ENCODE results near the gene PSG11. TPM values are rescaled to one million over a fixed set of nuclear protein-coding genes. Genes with fewer than 3 reads are reported as not detected.
"Not testable (repeated sequence)": the region's sequence is repeated elsewhere in the genome, so short reads cannot be mapped to it uniquely, and the experiment has no call there.

The PSG11 gene
- total and polyA plus RNA-seq, 11 donors, result not detected

DNA sequence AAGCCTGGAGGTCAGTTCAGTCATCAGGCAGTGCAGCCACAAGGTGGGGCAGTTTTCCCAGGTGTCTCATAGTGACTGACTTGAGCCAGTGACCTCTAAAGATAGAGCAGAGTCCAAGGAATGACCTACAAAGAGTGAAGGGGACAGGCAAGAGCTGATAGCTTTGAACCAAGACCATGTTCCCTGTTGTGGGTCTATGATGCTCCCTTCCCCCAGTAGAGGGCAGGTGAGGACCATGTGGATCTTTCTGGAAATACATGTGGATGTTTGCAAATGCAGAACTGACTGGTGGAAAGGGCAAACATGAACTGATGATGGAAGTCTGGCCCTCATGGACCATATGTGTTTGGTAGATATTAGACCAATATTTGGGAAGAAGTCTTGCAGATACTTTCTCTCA is 6.7 kb downstream of the PSG11 start:
- H3K4me1 ChIP-seq; H3K27ac ChIP-seq; H3K9me3 ChIP-seq; H3K27me3 ChIP-seq; intact Hi-C loops (cut with DNase I); H3K4me3 ChIP-seq; H3K36me3 ChIP-seq; DNase-seq; ATAC-seq: not testable (repeated sequence)
- TF ChIP-seq, protein P1, sequence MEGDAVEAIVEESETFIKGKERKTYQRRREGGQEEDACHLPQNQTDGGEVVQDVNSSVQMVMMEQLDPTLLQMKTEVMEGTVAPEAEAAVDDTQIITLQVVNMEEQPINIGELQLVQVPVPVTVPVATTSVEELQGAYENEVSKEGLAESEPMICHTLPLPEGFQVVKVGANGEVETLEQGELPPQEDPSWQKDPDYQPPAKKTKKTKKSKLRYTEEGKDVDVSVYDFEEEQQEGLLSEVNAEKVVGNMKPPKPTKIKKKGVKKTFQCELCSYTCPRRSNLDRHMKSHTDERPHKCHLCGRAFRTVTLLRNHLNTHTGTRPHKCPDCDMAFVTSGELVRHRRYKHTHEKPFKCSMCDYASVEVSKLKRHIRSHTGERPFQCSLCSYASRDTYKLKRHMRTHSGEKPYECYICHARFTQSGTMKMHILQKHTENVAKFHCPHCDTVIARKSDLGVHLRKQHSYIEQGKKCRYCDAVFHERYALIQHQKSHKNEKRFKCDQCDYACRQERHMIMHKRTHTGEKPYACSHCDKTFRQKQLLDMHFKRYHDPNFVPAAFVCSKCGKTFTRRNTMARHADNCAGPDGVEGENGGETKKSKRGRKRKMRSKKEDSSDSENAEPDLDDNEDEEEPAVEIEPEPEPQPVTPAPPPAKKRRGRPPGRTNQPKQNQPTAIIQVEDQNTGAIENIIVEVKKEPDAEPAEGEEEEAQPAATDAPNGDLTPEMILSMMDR (IDR thresholded peaks at IDR 0.05), result peak in 2 of 12 donors; percentile 6 to 9

DNA sequence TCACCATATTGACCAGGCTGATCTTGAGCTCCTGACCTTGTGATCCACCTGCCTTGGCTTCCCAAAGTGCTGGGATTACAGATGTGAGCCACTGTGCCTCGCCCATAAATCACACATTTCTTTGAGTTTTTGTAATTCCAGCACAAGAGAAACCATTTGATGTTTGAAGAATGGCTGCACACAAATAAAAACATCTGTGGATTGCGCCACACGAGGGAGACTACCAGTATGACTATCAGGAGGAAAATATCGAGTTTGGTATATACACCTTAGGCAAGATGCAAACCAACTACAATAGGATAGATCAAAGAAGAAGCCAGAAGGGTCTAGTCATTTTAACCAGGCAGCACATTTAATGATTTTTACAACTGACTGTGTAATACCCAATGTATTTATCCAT is 20.4 kb downstream of the PSG11 start:
- ATAC-seq; H3K4me3 ChIP-seq; DNase-seq; intact Hi-C loops (cut with DNase I); H3K9me3 ChIP-seq; H3K27me3 ChIP-seq; H3K36me3 ChIP-seq: not testable (repeated sequence)
- Histone ChIP-seq H3K4me1 (peaks cover 0 to 11% (median 0%) of the 10 kb centered on the region in 12 donors), H3K27ac (peak overlapping the region in 1 of 12 donors; percentile 48)
- 51 to 80% (median 68%) methylated on average over 4 of the region's 4 CpGs for WGBS, 4 donors

DNA sequence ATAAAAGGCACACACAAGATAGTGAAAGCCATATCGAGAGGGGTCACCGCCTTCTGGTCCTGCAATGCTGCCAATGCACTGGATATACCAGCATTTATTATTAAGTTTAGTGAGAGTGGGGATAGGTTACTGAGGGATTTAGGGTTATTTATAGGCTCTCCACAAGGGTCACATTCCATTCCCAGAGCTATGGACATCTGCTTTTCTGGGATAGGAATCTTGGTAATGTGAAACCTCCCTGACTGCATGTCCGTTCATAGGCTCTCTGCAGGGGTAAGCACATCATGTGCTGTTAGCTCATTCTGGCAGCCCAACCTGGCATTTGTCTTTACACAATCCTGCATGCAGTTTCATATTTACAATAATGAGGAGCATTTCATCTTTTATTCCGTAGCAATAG is 21.4 kb downstream of the PSG11 start:
- H3K36me3 ChIP-seq; intact Hi-C loops (cut with DNase I); H3K9me3 ChIP-seq; H3K4me3 ChIP-seq; H3K27me3 ChIP-seq; ATAC-seq: not testable (repeated sequence)
- peak in 2 of 5 donors; percentile 15 to 46 for DNase-seq
- H3K27ac ChIP-seq, result peak overlapping the region in 7 of 12 donors; percentile 32 to 64 (median 57)
- 39 to 62% (median 50%) methylated on average over 3 to 4 of the region's 4 CpGs for WGBS, 4 donors
- peaks cover 0 to 11% (median 0%) of the 10 kb centered on the region in 12 donors for H3K4me1 ChIP-seq

DNA sequence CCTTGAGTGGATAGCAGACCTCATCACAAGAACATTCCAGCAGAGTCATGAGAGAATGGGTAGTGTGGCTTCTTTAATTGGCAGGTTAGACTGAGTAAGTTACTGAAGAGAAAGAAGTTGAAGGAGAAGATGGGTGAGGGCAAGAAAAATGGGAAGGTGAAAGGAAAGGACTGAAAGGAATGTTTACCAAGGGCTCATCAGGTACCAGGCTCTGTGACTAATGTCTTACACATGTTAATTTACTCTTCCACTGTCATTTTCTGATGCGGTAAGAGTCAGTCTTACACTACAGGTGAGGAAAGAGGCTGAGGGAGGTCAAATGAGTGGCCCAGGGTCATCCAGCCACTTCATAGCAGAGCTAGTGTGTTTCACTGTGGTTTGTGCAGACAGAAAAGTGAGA is 22.6 kb downstream of the PSG11 start:
- 82 to 96% (median 84%) methylated on average over 1 of the region's 1 CpG for WGBS, 4 donors
- H3K36me3 ChIP-seq; DNase-seq; ATAC-seq; H3K27ac ChIP-seq; H3K27me3 ChIP-seq; H3K9me3 ChIP-seq; intact Hi-C loops (cut with DNase I); H3K4me3 ChIP-seq: not testable (repeated sequence)
- peaks cover 0 to 11% (median 0%) of the 10 kb centered on the region in 12 donors for H3K4me1 ChIP-seq

DNA sequence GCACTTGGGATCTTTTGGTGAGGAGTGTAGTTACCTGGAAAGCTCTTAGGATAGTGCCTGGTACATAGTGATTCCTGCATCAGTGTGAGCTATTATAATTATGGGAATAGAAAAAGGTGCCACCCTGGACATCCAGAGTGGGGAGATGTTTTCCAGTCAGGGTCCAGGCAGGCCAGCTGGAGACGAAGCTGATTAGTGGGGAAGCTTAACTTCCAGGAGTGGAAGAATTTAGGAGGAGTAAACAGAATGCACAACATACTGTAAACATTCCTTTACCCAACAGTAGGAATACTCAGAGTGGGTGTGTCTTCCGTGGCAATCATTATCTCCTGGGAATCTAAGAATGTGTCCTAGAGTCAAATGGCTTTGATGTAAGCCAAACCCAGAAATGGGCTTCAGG is 23.3 kb downstream of the PSG11 start:
- 39 to 71% (median 52%) methylated on average over 2 of the region's 2 CpGs for WGBS, 4 donors
- H3K4me3 ChIP-seq; H3K36me3 ChIP-seq; H3K27ac ChIP-seq; ATAC-seq; intact Hi-C loops (cut with DNase I); DNase-seq; H3K9me3 ChIP-seq; H3K27me3 ChIP-seq: not testable (repeated sequence)
- H3K4me1 ChIP-seq, result peaks cover 0 to 11% (median 0%) of the 10 kb centered on the region in 12 donors

DNA sequence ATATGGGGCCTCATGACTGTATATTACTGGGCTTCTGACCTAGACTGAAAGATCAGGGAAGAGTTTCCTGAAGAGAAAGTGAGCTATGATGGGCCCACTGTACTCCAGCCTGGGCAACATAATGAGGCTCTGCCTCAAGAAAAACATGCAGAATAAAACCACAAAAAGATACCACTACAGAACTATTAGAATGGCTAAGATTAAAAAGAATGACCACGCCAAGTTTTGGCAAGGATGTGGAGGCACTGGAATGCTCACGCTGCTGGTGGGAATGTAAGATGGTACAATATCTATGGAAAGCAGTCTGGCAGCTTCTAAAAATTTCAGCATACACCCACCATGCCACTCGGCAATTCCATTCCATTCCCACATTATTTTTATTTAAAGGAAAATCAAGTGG is 30.1 kb downstream of the PSG11 start:
- H3K4me1 ChIP-seq; ATAC-seq; H3K27ac ChIP-seq; H3K27me3 ChIP-seq; H3K36me3 ChIP-seq; H3K4me3 ChIP-seq; DNase-seq; intact Hi-C loops (cut with DNase I); H3K9me3 ChIP-seq: not testable (repeated sequence)
- WGBS, 4 donors, result 81 to 84% (median 83%) methylated on average over 3 of the region's 3 CpGs

DNA sequence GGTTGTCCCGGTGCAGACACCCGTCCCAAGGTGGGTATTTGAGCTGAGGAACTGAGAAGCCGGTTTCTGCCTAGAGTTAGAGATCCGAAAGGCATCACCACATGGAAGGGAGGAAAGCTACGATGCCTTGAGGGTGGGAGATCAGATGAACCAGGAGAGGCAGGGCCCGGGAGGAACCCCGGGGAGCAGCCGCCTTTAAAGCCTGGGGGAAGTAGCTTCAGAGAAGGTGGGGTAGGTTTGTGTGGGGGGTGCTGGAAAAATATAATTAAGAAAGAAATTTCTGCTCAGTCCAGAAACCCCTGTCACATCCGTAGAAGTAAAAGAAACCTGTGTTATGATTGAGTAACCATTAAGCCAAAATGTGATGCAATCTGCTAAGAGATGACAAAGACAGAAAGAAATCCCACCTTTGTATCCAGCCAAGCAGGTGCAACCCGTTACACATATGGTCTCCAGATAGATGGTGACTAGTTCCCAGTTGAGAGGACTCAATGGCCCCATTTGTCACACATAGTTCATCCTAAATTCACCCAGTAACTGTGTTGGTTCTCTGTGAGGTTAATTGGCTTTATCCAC is 34.2 kb downstream of the PSG11 start:
- DNase-seq; H3K27me3 ChIP-seq; H3K27ac ChIP-seq; H3K4me3 ChIP-seq; H3K9me3 ChIP-seq; ATAC-seq; H3K36me3 ChIP-seq; intact Hi-C loops (cut with DNase I); H3K4me1 ChIP-seq: not testable (repeated sequence)
- WGBS, 4 donors, result 73 to 78% (median 76%) methylated on average over 10 of the region's 10 CpGs

Data from heart left ventricle (tissue), 16 donors.